Fibroblast of skin of right biceps (primary cell): ENCODE results near the gene DNAH17.

Source experiments
- DNase-seq: peaks from one replicate; pipeline ENCODE4 v3.0.0-alpha.2; 2013

DNAH17 gene

DNA sequence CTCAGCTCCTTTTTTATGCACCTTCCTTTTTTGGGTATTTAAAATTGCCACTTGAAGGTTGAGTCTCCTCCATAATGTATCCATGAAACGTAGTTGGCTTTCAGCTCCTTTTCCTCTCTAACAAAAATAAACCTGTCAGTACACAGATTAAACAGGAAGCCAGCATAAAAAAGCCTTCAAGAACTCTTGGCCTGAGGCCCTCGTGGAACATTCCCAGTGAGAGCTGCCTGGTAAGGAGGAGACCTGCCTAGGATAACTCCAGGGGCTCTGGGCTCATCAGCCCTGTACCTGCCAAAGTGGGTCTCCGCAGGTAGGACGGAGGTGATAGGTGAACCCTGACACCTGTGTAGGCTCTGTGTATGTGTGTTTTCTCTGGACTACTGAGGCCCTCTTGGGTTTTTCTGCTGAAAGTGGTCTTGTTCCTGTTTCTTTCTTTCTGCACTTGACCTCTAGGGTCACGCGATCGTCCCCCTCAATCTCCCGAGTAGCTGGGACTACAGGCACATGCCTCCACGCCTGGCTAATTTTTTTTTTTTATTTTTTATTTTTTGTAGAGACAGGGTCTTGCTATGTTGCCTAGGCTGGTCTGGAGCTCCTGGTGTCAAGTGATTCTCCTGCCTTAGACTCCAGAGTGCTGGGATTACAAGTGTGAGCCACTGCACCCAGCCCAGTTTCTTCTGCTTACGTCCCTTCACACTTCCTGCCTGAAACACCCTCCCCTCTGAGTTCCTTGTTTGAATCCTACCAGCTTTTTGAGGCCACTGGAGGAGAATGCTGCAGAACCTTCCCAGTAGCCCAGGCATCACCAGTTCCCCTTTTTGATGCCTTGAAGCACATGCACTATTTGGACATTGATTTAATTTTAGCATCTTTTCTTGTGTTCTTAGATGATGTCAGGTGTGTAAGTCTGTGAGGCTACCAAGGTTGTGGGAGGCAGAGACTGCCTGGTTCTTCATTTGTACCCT is 188.9 kb downstream of the DNAH17 start:
- no peak for DNase-seq

DNA sequence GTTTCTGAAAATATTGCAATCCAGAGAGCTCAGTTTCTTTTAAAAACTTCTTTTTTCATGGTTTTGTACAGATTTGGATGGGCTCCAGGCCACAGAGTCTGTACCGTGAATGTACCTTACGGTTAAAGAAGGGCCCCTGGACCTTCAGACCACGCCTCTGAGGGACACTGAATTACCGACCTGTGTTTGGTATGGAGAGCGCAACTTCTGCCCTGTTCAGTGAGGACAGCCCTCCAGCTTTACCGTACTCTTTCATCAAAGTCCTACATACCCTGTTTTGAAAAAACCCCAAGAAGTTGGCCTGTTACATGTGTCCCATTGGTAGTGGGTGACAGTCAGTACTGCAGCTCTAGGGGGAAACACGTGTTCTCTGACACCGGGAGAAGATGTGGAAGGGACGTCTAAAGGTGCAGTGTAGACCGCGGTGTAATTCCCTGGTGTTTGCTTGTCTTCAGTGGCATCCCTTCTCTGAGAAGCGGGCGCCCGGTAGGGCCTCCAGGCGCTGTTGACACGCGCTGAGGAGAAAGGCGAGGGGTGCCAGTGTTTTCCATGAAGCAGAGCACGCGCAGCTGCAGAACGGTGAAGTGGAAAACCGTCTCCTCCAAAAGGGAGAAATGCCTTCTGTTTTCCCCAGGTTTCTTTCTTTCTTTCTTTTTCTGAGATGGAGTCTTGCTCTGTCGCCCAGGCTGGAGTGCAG is 192.6 kb downstream of the DNAH17 start:
- DNase-seq, result no peak

DNA sequence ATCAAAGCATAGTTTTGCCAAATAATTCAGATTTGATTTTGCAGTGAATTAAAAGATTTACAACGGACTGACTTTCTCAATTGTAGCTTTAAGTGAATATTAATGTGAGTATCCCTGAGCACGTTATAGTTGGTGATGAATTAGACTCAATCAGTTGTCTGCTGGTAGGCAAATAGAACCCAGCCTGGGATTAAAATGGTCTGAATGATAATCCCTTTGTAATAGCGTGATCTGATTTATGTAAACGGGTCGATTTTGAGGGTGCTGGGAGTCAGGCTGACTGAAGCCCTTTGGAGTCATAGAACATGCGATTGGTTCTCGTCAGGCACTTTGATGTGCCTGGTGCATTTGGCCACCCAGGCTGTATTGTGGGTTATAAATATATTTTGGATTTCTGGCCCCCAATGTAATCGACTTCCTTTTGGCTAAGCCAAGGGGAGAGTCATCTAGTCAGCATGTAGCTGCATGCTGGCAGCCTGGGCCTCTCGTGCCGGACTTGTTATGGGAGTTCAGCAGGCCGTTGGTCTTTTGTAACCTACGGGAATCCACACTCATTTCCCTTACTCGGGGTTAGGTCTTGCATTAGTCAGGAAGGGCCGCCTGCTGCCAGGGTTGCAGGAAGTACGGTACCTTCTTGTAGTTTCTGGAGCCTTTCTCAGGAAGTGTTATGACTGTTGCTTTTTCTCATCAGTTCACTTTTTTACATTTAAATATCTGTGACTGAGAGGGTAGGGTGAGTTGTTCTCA is 193.3 kb downstream of the DNAH17 start:
- peak; percentile 97 for DNase-seq

DNA sequence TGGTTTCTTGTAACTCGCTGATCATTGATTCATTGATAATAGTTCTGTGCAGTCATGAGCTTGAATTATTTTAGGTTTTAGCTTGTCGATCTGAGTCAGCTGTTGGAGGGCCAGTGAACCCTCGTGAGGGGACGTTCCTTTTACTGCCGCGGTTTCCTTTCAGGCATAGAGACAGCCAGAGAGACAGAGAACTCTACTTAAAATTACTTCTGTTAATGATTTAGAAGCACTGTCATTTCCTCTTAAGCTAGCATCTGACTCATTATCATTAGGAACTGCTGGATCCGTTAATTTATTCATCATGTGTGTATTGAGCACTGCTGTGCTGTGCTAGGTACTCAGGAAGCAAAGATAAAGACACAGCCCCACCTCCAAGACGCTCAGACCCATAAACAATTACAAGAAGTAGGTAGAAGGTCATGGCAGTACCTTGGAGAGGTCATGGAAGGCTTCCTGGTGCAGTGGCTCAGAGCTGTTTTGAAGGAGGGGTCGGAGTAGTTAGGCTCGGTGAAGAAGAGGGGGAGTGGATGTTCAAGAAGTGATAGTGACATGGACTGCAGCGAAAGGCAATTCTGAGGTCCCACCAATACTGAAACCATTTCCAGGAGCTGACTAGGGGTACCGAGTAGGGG is 195.5 kb downstream of the DNAH17 start:
- peak; percentile 79 for DNase-seq

DNA sequence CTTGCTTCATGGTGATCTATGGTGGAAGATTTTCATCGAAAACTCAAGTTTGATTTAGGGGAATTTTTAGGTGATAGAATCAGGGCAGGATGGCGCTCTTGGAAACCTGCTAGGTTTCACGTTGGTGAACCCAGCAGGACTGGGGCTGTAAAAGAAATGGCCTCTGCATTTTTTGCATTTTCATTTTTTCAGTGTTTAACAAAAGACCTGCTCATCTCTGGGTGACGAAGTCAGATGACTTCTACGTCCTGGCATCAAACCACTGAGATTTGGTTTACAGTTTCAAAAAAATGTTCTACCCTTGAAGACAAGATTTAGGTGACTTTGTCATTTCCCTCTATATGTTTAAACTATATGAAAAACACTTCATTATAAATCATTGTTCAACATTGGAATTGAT is 196.8 kb downstream of the DNAH17 start:
- DNase-seq, result no peak

DNA sequence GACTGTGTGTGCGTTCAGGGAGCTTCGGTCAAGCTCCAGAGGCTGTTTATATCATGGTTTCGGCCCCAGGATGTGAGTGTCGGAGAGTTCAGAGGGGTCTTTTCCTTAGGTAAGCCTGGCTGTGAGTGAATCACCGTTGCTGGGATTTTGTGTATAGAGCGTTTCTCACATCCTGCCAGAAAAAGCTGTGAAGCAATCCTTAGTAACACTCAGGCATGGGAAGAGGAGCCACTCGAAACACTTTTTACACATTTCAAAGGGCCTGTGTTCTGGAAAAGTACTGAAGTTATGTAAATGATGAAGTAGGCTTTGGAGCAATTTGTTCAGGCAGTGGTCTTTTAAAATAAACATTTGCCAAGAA is 198.1 kb downstream of the DNAH17 start:
- DNase-seq, result peak; percentile 81

DNA sequence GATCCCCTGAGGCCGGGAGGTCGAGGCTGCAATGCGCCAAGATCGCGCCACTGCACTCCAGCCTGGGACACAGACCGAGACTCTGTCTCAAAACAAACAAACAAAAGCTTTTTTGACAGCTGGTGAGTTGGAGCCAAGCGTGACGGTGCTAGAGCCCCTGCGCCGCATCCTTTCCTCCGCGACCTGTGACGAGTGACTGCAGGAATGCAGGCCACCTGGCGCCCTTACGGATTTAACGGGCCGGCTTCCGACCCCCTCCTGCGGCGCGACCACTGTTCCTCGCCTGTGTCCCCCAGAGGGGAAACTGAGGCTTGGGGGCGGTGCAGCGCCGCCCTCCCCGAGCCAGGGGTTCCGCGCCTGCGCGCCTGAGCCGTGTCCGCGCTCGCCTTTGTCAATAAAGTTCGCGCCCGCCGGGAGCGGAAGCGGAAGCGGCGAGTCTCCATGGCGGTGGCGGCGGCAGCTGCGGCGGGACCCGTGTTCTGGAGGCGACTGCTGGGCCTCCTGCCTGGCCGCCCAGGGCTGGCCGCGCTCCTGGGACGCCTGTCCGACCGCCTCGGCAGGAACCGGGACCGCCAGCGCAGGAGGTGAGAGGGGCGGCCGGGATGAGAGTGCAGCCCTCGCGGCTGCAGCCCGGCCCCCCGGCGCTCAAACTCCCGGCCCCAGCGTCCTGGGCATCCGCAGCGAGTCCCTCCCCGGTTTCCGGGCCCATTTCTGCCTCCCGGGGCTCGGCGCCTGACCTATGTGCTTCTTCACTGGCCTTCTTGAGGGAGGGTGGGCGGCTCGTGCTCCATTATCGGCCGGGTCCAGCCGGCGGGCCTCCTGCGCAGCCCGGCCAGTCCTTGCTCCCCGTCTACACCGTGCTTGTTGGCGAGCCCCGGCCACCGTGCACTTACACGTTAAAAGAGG is 198.7 kb downstream of the DNAH17 start, which contains the start of gene PGS1:
TSS of gene PGS1 (plus strand) at position 425 of the 906 bp plus-strand sequence. CDS start at position 442, 17 bp downstream.
- DNase-seq, result peak; percentile 81

DNA sequence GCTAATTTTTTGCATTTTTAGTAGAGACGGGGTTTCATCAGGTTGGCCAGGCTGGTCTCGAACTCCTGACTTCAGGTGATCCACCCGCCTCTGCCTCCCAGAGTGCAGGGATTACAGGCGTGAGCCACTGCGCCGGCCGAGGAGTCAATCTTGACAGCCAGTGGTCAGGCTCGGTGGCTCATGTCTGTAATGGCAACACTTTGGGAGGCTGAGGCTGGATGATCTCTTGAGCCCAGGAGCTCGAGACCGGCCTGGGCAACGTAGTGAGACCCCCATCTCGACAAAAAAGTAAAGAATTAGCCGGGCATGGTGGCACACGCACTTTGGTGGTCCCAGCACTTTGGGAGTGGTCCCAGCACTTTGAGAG is 199.4 kb downstream of the DNAH17 start:
- no peak for DNase-seq

DNA sequence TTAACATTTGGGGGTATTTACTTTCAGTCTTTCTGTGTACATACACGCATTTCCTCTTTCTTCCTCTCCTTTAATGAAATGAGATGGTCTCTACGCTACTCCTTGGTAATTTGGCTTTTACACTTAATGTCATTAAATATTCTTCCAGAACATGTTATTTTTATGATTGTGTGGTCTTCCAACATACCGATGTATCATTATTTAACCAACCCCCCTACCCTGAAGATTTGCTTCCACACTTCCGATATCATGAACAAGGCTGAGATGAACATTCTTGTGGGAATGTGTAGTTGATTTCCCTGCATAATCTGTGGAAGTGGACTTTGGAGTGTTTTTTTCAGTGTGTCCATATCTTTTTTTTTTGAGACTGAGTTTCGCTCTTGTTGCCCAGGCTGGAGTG is 201.0 kb downstream of the DNAH17 start:
- peak; percentile 75 for DNase-seq

DNA sequence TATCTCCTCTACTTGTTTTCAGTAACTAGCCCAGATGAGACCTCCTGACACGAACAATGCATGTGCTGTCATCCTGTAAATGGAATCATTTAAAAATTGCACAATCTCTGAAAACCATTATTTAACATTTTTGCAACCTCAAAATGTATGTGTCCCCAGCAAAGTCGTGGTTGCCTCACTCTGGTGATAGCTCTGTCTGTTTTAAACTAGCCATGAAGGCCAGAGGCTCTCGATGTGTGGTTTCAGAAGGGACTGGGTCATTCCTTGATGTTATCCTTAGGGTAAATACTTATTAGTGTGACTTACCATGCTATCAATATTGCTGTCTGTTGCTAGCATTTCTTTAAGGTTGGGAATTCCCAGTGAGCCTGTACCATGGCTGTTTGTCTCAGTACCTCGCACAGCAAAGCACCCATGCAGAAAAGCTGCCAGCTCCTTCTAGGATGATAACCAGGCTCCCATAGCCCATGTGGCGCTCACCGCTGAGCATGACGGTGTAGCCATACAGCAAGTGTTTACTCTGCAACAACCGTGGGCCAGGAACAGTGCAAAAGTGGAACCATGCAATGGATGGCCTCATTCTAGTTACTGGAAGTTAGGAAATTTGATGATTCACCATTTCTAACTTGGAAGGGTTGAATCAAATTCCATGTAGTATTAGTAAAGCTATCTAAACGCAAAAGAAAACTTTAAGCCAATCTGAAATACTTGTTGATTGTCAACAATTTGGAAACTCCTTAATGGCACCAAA is 201.6 kb downstream of the DNAH17 start:
- peak; percentile 96 for DNase-seq

DNA sequence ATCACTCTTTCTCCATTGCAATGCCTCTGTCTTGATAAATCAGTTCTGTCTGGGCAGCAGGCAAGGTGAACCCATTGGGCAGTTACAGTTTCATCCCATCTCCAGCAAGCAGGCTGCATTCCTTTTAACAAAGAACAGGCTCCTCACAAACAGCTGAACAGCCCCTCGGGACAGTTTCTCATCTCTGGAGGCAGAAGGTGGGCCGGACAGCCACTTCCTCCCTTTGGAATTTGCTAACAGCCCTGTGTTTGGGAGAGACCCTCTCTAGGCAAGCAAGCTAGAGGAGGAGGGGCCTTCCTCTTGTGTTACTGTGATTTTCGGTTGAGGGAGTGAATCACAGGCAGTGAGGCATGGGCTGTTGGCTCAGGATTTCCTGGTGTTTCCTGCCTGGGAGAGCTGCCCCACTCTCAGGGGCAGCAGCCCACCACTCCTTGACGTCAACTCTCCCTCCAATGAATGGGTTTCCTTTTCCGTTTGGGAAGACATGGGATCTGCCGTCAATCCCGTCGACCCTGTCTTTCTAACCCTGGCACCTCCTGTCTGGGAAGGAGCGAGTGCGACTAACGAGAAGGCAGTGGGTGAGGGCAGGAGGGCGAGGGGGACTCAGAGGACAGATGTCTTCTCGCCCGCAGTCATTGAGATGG is 202.4 kb downstream of the DNAH17 start:
- peak; percentile 95 for DNase-seq

DNA sequence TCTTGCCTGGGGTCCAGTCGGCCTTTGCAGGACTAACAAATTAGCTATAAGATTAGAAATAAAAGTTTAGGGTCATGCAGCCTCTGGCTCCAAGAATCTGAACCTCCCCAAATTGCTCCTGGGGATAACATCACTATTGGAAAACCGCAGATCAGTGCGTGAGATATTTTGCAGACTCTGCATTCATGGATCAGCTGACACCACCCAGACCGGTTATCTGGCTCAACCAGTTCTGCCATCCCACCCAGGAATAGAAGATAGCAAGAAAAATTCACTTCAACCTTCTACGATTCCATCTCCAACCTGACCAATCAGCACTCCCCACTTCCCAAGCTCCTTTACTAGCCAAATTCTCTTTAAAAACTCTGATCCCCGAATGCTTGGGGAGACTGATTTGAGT is 203.0 kb downstream of the DNAH17 start:
- DNase-seq, result no peak
